Stimulated activated CD4-positive, alpha-beta T cell treated with anti-CD3 and anti-CD28 coated beads, TNF-alpha, amount 100 ng/mL, for 48 hours (primary cell): ENCODE data around the gene KBTBD3.
"Not testable (repeated sequence)": the region's sequence is repeated elsewhere in the genome, so short reads cannot be mapped to it uniquely, and the experiment has no call there.

Source experiments
- DNase-seq, 3 donors: peaks; one replicate each; pipeline ENCODE4 v3.0.0-alpha.2; 2020; ENCODE audit warnings: low read depth in 3 of 3

Gene KBTBD3

GRCh38 chr11:106061249-106061784 lies 15.8 kb downstream of the KBTBD3 start:
- no peak for DNase-seq

GRCh38 chr11:106059617-106060016 lies 17.5 kb downstream of the KBTBD3 start:
- no peak for DNase-seq

- not testable (repeated sequence) for DNase-seq
Observed at GRCh38 chr11:106058377-106058776, 18.8 kb downstream of the KBTBD3 start.

GRCh38 chr11:106051103-106051502 lies 26.0 kb downstream of the KBTBD3 start:
- DNase-seq: no peak

GRCh38 chr11:106049727-106050476 lies 27.2 kb downstream of the KBTBD3 start:
- no peak for DNase-seq

- no peak for DNase-seq
Observed at GRCh38 chr11:106047631-106048030, 29.5 kb downstream of the KBTBD3 start.

- no peak for DNase-seq
Observed at GRCh38 chr11:106043540-106043939, 33.6 kb downstream of the KBTBD3 start.

GRCh38 chr11:106032861-106033260 lies 44.3 kb downstream of the KBTBD3 start:
- no peak for DNase-seq

GRCh38 chr11:106031936-106032335 lies 45.2 kb downstream of the KBTBD3 start:
- DNase-seq: no peak

GRCh38 chr11:106031202-106031810 lies 45.8 kb downstream of the KBTBD3 start:
- DNase-seq: no peak

GRCh38 chr11:106030609-106031008 lies 46.5 kb downstream of the KBTBD3 start:
- no peak for DNase-seq

- no peak for DNase-seq
Observed at GRCh38 chr11:106022795-106023275, 54.3 kb downstream of the KBTBD3 start.

GRCh38 chr11:106021967-106022794 lies 55.0 kb downstream of the KBTBD3 start, which contains the start of gene MSANTD4:
Gene MSANTD4, minus strand, starts transcription at chr11:106022240. Its CDS starts 11,323 bp downstream, at chr11:106010917.
- DNase-seq: peak; percentile 90 to 96 (median 93)

GRCh38 chr11:106021181-106021966 lies 55.8 kb downstream of the KBTBD3 start:
- no peak for DNase-seq

- no peak for DNase-seq
Observed at GRCh38 chr11:106017093-106017492, 60.1 kb downstream of the KBTBD3 start.

- DNase-seq: no peak
Observed at GRCh38 chr11:106015066-106015465, 62.1 kb downstream of the KBTBD3 start.

- no peak for DNase-seq
Observed at GRCh38 chr11:106014620-106015019, 62.5 kb downstream of the KBTBD3 start.

GRCh38 chr11:106014035-106014434 lies 63.1 kb downstream of the KBTBD3 start:
- DNase-seq: no peak

GRCh38 chr11:106012744-106013143 lies 64.4 kb downstream of the KBTBD3 start:
- no peak for DNase-seq

GRCh38 chr11:106011481-106011880 lies 65.7 kb downstream of the KBTBD3 start:
- no peak for DNase-seq

- DNase-seq: not testable (repeated sequence)
Observed at GRCh38 chr11:106003094-106003493, 74.1 kb downstream of the KBTBD3 start.
